Middle frontal gyrus (tissue), 1 donor: Measurements from ENCODE around the gene IRX1.

Experiments
- DNase-seq: peaks from one replicate; pipeline ENCODE4 v3.0.0-alpha.2; 2015; ENCODE audit warnings: low spot score; ENCODE audit errors: extremely low spot score

IRX1 gene

DNA sequence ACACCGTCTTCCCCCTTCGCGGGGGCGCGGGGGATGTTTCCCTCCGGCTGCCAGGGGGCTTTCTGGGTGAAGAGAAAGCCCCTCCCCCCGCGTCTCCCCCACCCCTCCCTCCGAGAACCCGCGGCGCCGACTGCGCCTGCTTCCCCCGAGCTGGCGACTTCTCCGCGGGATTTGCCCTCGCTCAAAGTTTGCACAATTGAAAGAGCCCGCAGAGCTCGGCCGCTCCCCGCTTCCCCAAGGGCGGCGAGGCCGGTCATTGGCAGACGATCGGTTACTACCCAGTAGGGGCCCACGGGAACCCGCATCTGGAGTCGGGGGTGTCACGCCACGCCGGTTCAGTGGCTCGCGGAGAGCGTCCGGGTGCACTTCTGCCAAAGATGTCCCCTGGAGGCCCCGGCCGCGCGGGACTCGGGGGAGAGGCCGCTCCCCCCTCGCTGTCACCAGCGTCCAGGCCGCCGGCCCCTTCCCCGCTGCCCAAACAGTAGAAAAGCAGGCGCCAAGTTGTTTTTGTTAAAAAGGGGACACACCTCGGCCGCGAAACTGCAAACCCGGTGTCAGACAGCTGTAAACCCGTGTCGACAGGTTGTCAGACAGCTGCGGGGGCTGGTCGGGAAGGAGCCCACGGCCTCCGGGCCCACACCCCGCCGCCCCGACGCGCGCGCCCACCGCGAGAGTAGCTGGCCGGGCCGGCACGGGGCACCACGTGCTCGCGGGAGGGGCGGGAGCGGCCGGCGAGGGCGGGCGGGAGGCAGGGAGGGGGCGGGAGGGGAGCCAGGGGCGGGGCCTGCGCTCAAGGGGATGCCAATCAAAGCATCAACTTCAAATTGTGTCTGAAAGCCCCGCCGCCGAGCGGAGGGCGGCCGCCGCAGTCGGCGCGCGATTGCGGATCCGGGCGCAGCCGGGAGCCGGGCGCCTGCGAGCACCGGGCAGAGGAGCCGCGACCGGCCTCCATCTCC, at the start of gene IRX1:
Gene IRX1, plus strand, starts transcription at position 827 of the 956 bp plus-strand sequence. CDS start 274 bp downstream, outside the sequence.
- no peak for DNase-seq

DNA sequence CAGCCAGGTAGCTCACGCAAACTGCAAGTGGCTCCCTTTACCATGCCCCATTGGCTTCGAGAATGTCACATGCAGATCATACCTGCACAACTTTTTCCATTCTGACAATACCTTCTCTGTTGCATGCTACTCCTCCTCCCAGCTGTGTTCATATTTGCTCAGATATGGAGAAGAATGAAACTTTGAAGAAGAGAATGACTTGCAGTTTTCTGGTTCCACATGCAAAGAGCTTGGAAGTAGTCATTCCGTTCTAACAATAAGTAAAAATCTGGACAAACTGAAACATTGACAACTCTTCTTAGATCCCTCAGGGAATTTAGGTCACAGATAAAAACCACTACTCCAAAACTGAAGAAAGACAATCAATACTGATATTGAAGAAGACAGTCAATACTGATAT, 49.6 kb upstream of the IRX1 start:
- DNase-seq = no peak

DNA sequence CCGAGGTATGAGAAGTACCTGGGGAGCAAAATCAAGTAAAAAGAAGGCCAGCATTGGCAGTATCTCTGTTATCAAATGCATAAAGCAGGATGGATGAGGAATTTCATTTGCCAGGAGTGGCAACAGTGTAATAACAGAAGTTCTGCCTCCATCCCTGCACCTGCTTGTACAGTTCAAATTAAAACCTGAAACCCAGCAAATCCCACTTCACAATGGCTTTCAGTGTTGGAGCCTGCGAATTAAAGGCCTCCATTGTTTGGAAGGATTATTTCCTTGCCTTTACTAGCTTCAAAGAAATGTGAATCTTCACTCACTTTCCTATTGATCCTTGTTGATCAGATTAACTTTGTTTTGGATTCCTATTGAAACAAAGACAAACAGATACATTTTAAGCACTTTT, 31.5 kb upstream of the IRX1 start:
- no peak for DNase-seq

DNA sequence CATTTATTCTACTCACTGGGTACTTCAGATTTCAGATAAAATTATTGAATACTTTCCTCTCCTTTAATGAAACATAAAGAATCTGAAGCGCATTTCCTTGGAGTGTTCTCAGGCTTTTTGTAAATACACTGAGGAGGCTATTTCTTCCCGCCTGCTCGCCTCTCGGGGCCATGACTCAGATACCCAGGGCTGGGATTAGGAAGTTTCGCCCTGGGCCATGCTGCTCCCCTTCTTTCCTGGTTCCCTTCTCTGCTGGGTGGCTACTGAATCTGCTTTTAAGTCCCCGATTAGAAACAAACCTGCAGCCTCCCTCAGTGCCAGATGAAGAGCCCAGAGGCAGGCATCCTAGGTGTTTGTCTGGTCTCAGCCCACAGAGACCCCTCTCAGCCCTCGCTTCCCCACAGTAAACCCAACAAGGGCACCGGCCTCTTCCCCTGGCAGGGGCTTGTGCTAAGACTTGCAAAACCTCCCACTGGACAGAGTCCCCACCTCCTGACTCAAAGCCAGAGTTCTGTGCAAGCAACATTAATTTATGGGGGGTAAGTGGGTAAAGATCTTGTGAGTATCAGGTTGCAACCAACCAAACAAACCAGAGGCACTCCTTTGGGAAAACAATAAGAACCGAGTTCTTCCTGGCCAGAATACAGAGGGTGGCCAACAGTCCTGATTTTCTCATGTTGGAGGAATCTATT, 30.7 kb upstream of the IRX1 start:
- DNase-seq = no peak

DNA sequence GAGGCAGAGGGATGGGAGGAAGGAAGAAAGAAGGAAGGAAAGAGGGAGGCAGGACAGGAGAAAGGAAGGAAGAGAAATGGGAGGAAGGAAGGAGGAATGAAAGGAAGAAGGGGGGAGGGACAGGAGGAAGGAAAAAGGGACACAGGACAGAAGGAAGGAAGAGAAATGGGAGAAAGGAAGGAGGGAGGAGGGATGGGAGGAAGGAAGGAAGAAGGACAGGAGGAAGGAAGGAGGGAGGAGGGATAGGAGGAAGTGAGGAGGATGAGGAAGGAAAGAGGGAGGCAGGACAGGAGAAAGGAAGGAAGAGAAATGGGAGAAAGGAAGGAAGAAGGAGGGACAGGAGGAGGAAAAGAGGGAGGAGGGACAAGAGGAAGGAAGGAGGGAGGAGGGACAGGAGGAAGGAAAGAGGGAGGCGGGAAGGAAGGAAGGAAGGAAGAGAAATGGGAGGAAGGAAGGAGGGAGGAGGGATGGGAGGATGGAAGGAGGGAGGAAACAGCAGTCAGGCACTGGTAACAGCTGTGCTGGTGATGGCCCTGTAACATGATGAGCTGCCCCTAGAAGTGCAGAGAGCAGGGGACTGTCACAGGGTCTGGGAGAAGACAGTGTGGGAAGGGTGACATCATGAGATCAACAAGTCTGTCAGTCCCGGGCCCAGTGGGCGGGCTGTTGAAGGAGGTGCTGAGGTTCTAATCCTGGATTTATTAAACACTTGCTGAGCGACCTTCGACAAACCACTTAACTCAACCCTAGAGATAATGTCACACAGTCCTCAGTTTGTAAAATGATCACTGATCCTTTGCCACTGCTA, 10.7 kb upstream of the IRX1 start:
- no peak for DNase-seq

DNA sequence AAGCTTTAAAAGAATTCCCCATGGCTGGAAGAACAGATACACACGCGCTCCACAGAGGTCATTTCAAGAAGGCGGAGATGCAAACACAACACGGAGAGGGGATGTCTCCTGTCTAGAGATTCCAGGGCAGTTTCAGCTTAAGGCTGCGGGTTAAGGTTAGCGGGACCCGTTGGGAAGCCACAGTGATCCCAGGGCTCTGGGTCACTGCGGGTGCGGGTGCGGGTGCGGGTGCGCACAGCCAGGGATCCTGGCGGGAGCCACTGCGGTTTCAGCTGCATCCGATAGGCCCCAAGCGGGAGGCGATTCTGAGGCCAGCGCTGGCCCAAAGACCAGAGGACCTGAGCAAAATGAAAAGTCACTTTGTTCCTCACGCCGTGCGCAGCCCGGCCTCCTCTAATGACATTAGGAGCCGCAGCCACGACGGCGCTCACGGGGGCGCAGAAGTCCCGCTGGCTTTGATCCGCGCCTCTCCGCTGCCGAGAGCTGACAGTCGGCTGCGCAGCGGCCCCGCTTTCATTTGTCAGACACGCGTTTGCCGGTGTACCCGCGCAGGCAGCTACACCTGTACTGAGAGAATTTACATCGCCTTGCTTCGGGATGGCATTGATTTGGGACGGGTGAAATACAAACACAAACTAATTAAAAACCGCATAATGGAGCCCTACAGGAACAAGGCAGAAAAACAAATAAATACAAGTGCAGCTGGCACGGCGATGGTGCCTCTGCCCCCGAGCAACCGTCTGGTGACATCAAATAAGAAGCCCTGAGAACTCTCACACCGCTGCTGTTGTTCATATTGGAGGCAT, 5.3 kb upstream of the IRX1 start:
- DNase-seq = no peak

DNA sequence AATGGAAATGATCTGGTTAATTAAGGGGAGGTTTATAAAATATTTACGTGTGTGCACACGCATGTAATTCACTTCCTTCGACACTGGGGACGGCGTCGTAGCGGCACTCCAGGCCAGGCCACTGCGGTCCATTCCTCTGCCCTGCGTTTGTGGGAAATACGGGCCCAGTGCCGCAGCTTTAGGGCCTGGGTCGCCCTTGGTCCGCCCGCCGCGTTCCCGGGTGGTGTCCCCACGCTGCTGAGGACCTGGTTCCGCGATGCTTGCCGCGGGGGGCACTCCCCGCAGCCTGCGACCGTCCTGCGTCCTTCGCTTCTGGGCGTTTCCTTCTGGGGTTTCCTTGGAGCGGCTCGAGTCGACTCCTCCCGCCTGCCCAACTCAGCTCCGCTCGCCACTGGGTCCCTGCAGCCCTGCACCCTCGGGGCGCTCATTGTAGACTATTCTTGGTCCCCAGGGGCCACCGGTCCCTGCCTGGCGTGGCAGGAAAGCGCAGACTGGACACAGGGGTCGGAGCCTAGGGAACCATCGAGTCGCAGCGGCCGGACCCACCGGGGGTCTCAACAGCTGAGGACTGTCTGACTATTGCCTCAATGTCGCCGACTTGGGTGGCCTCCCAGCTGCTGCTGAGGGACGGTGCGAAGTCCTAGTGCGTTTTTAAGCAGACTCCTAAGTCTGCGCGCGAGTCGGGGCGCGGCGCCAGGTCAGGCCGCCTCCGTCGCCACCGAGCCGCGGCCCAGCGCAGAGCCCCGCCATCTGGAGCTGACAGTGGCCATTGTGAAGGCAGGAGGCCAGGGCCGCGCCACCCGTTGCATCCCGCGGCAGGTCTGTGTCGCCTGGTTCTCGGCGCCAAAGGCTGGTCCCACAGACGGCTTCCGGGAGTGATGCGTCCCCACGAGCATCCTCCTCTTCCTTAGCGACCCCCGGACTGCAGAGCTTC, 4.4 kb upstream of the IRX1 start:
- no peak for DNase-seq

DNA sequence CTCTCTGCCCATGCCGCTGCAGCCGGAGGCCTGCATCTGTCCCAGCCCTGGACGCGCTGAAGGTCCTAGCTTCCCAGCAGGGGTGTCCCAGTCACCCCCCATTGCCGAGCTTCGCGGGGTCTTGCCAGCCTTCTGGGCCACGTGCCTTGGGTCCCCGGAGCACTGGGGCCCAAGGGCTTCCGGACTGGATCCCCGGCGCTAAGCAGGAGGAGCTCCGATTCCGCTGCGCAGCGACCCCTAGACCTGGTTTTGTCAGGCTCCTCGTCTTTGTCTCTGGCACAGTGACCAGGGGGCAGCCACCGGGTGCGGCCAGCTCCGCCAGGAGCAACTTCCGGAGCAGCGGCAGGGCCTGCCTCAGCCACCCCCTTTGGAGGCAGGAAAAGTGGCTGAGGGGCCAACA, 3.3 kb upstream of the IRX1 start:
- no peak for DNase-seq

DNA sequence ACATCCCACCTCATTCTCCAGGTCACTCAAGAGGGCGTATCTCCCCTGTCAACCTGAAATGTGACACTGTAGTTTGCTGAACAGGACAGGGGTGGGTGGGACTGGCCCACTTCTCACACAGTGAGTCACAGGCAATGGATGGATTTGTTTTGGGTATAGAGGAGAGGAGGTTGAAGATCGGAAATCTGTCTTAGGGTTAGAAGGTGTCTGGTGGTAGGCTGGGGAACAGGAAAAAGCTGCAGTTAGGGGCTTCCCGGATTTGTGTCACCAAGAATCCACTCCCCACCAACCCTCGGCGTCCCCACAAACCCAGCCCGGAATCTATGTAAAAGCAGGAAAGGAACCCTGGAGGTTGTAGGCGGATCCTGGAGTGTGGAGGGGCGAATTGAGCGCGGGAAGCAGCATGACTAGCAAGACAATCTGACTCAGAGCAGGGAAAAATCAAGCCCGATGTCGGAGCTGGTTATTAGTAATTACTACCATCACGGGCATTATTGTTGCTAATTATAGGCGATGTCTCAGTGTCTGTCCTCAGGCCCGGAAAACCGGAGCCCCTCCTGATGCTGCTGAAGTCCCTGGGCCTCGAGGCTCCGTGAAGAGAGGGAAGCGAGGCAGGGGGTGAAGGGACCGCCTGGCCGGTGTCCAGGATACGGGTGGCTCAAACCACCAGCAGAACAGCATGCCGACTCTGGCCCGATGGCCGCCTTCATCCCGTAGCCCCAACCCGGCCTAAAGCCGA, 1.7 kb upstream of the IRX1 start:
- DNase-seq = no peak

DNA sequence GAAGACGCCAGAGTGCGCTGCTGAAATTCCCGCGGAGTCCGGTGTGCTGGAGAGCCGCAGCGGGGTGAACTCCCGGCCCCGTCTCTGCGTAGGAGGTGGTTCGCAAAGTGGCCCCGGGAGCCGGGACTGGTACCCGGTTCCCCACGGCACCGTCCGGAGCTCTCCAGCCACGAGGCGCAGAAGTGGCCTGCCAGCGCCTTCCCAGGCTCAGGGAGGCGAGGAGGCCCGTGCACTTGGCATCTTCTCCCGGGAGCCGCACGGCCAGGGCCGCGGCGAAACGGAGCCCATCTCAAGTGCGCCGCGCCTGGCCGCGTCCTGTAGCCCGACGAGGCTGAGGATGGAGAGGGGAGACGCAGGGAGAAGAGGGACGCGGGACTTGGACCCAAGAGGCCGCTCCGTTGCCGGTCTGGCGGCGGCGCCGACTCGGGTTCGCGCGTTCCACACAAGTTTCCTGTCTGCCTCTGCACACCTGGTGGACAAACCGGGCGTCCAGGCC, 1.1 kb upstream of the IRX1 start:
- DNase-seq = no peak

DNA sequence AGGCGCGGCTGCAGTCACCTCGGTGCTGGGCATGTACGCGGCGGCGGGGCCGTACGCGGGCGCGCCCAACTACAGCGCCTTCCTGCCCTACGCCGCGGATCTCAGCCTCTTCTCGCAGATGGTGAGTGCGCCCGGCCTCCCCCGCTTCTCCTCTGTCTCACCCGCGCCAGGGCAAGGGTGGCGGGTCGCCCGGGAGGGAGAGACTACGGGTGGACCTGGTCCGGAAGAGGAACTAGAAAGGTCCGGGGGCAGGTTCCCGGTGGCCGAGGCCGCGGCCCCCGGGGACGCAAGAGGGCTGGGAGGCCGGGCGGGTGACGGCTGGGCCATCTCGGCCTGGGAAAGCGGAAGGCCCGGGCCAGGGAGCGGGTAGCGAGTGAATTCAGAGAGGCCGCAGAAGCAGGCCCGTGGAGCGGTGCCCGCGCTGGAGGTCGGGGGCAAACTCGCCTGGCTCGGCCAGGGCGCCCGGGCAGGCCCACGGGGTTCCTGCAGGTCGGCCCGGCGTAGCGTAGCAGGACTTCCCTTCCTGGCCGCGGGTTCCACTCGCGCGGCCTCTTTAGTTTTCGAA, 711 bp downstream of the IRX1 start:
- no peak for DNase-seq

DNA sequence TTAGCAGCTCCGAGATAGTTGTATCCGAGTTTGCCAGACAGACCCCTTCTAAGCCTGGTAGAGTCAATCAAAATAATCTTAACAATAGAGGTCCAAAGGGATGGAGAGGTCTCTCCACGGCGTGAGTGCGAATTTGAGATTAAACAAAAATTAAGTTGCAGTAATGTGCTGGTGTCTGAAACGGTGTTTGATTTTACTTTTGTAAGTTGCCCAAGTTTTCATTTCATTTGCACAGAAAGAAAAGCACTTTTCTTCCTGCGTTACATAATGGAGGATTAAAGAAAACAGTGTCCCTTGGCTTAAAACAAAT, 1.2 kb downstream of the IRX1 start:
- no peak for DNase-seq

DNA sequence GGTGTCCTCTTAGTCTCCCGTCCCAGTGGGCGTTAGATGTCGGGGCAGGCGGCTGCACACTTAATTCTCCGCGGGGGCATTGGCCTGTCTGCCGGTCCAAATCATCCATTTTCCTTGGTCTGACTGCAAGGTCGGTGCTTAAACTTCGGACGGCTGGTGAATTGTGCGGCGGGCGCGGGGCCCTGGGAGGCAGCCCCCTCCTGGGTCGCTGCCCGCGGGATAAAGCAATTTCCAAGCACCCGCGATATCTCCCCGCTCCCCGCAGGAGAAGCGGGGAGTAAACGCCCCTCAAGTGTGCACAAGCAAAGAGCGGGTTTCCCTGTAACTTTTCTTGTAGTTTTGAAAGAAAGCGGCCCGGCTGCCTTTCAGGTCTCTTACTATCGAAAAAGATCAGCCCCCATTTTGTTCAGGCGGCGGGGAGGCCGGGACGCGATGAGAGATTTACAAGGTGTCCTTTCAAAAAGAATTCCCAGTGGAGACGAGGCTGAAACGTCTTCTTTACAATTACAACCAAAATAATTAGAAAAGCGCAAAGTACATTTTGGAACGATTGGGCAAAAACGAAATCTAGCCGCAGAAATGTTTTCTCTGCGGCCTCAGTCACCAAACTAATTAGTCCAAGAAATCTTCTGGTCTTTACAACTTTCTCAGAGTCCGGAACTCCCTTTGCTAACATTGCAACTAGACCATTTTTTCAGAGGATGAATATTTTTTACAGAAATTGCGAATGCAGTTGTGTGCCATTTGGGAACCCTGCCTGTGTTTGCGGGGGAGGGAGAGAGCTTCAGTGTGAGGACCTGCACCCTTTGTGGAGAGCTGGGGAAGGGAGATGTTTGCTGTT, 1.8 kb downstream of the IRX1 start:
- no peak for DNase-seq

DNA sequence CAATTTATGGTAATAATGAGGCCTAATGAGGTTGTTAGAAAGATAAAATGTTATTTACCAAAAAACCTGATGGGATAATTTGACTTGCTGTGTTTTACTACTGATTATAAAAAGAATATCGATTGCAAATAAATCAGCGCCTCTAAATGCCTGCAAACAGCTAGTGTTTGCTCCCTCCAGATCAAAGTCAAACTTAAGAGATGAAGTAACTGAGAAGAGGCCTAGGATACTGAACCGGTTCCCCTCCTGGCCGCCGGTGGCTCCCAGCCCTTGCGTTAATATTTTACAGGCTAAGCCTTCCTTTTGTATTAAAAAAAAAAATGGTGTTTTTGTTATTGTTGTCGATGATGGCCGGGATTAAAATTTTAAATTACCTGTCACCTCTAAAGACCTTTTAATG, 2.6 kb downstream of the IRX1 start:
- no peak for DNase-seq

DNA sequence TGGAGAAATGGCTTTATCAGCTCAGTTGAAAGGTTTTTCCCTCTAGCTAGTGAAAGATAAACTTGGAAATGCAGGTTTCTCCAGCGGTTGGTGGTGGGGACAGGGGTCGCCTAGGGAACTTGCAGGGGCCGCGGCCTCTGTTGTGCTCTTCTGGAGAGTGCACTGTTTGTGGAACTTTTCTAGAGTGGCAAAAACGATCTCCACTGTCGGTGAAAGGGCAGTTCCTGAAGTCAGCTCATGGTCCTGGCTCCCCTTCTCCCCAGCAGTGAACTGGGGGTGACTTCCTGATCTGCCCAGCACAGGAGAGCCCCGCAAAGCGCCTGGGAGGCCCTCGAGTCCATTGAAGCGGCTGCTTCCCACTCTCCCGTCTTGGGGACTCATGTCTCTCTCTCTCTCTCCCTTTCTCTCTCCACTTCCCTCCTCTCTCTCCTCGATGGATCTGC, 3.2 kb downstream of the IRX1 start:
- no peak for DNase-seq

DNA sequence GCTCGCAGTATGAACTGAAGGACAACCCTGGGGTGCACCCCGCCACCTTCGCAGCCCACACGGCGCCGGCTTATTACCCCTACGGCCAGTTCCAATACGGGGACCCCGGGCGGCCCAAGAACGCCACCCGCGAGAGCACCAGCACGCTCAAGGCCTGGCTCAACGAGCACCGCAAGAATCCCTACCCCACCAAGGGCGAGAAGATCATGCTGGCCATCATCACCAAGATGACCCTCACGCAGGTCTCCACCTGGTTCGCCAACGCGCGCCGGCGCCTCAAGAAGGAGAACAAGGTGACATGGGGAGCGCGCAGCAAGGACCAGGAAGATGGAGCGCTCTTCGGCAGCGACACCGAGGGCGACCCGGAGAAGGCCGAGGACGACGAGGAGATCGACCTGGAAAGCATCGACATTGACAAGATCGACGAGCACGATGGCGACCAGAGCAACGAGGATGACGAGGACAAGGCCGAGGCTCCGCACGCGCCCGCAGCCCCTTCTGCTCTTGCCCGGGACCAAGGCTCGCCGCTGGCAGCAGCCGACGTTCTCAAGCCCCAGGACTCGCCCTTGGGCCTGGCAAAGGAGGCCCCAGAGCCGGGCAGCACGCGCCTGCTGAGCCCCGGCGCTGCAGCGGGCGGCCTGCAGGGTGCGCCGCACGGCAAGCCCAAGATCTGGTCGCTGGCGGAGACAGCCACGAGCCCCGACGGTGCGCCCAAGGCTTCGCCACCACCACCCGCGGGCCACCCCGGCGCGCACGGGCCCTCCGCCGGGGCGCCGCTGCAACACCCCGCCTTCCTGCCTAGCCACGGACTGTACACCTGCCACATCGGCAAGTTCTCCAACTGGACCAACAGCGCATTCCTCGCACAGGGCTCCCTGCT, 3.8 kb downstream of the IRX1 start:
- no peak for DNase-seq
